SK-N-SH (cell line): ENCODE results near the gene MELTF. TPM values are rescaled to one million over a fixed set of nuclear protein-coding genes. Genes with fewer than 3 reads are reported as not detected.

Source experiments
- CTCF ChIA-PET: fragments of 300-600, 350-600 bp; formaldehyde crosslinking; extraction: SDS; loops from one replicate; lab custom pipeline; 2021; lab: Yijun Ruan, JAX
- POLR2A ChIA-PET: fragments of 350-600 bp; sonication (Branson Sonifier 250); formaldehyde crosslinking; extraction: SDS; loops from one replicate; lab custom pipeline; 2020; ENCODE audit warnings: antibody characterized with exemption, inconsistent platforms; lab: Yijun Ruan, JAX
- DNase-seq: peaks from one replicate; pipeline ENCODE4 v3.0.0; 2012
- H2AFZ ChIP-seq: fragments of 200-600 bp; sonication (generic); 2 replicates; pipeline ENCODE4 v1.8.1; 2016; ENCODE audit warnings: antibody characterized with exemption, mild to moderate bottlenecking, low read depth
- H3F3A ChIP-seq: fragments of 200-600 bp; sonication (generic); replicated peaks from 2 replicates; pipeline ENCODE3; 2016; ENCODE audit warnings: antibody characterized with exemption, mild to moderate bottlenecking; ENCODE audit not compliant: insufficient read depth
- H3K27ac ChIP-seq, 2 experiments: fragments of 200-500 bp in 1 of 2; fragments of 200-600 bp in 1 of 2; sonication (Bioruptor generic) in 1 of 2; sonication (generic), shearing (Covaris generic) in 1 of 2; 2 replicates each; pipeline versions ENCODE4 v1.5.1 to v1.6.1; 2014 to 2016; ENCODE audit warnings: low read depth in 2 of 2, inconsistent platforms in 1 of 2, low read length in 1 of 2, mild to moderate bottlenecking in 1 of 2, mixed read lengths in 1 of 2
- H3K27me3 ChIP-seq: fragments of 200-600 bp; sonication (generic), shearing (Covaris generic); 2 replicates; pipeline ENCODE4 v1.6.1; 2016; ENCODE audit warnings: mixed run types; ENCODE audit not compliant: insufficient read depth
- H3K36me3 ChIP-seq, 2 experiments: fragments of 200-500 bp in 1 of 2; fragments of 200-600 bp in 1 of 2; sonication (Bioruptor generic) in 1 of 2; sonication (generic) in 1 of 2; replicated peaks in 1 of 2; 2 replicates each; pipeline versions ENCODE3 to v1.5.1; 2014 to 2016; ENCODE audit warnings: low read length in 1 of 2, mild to moderate bottlenecking in 1 of 2; ENCODE audit not compliant: insufficient read depth in 2 of 2, control insufficient read depth in 1 of 2
- H3K4me1 ChIP-seq, 2 experiments: fragments of 200-500 bp in 1 of 2; fragments of 200-600 bp in 1 of 2; sonication (Bioruptor generic) in 1 of 2; sonication (generic), shearing (Covaris generic) in 1 of 2; 2 replicates each; pipeline versions ENCODE4 v1.5.1 to v1.6.1; 2014 to 2016; ENCODE audit warnings: low read depth in 1 of 2, low read length in 1 of 2, mixed run types in 1 of 2; ENCODE audit not compliant: insufficient read depth in 2 of 2, control insufficient read depth in 1 of 2
- H3K4me2 ChIP-seq: fragments of 200-600 bp; sonication (generic), shearing (Covaris generic); 2 replicates; pipeline ENCODE4 v1.6.1; 2017; ENCODE audit warnings: mixed run types
- H3K4me3 ChIP-seq, 2 experiments: fragments of 200-500 bp in 1 of 2; fragments of 200-600 bp in 1 of 2; sonication (Bioruptor generic) in 1 of 2; sonication (generic), shearing (Covaris generic) in 1 of 2; 2 replicates each; pipeline versions ENCODE4 v1.5.1 to v1.8.1; 2014 to 2016; ENCODE audit warnings: low read depth in 2 of 2, inconsistent platforms in 1 of 2, low read length in 1 of 2, mild to moderate bottlenecking in 1 of 2, mixed read lengths in 1 of 2, moderate library complexity in 1 of 2
- H3K79me2 ChIP-seq: fragments of 200-600 bp; sonication (generic); 2 replicates; pipeline ENCODE4 v1.8.1; 2017; ENCODE audit warnings: mild to moderate bottlenecking; ENCODE audit not compliant: insufficient read depth
- H3K9ac ChIP-seq: fragments of 200-600 bp; sonication (generic); 2 replicates; pipeline ENCODE4 v1.6.1; 2017; ENCODE audit warnings: mixed run types
- H3K9me2 ChIP-seq: fragments of 200-600 bp; sonication (generic); 2 replicates; pipeline ENCODE4 v1.6.1; 2017; ENCODE audit warnings: mixed run types
- H3K9me3 ChIP-seq: fragments of 200-600 bp; sonication (generic); 2 replicates; pipeline ENCODE4 v1.6.1; 2017; ENCODE audit warnings: mixed run types, mild to moderate bottlenecking, moderate library complexity
- H4K20me1 ChIP-seq: fragments of 200-600 bp; sonication (generic); 2 replicates; pipeline ENCODE4 v1.6.1; 2017; ENCODE audit warnings: mild to moderate bottlenecking, mixed run types; ENCODE audit not compliant: insufficient read depth
- EZH2phosphoT487 ChIP-seq: fragments of 200-600 bp; sonication (generic); IDR thresholded peaks from 2 replicates; pipeline ENCODE4 v1.6.1; 2017; ENCODE audit warnings: low read depth, mixed run types, mild to moderate bottlenecking, antibody characterized with exemption, moderate library complexity, borderline replicate concordance
- FOSL2 ChIP-seq: IDR thresholded peaks from 2 replicates; pipeline ENCODE4 v1.4.0; 2012; ENCODE audit warnings: low read depth, mild to moderate bottlenecking, moderate library complexity, borderline replicate concordance
- FOXM1 ChIP-seq: IDR thresholded peaks from 2 replicates; pipeline ENCODE4 v1.4.0; 2012; ENCODE audit warnings: low read depth, mild to moderate bottlenecking
- GATA2 ChIP-seq: sonication (generic); formaldehyde crosslinking; IDR thresholded peaks from 2 replicates; pipeline ENCODE4 v1.5.0; 2020; ENCODE audit warnings: mild to moderate bottlenecking, missing genetic modification reagents
- JUND ChIP-seq: IDR thresholded peaks from 2 replicates; pipeline ENCODE4 v1.4.0; 2012
- NFIC ChIP-seq: IDR thresholded peaks from 2 replicates; pipeline ENCODE4 v1.4.0; 2012; ENCODE audit warnings: borderline replicate concordance
- POLR2AphosphoS5 ChIP-seq: IDR thresholded peaks from 2 replicates; pipeline ENCODE4 v1.6.1; 2012; ENCODE audit warnings: low read depth, low read length
- TCF12 ChIP-seq: IDR thresholded peaks from 2 replicates; pipeline ENCODE4 v1.4.0; 2012
- TEAD4 ChIP-seq: IDR thresholded peaks from 2 replicates; pipeline ENCODE4 v1.4.0; 2012; ENCODE audit warnings: mild to moderate bottlenecking, borderline replicate concordance; ENCODE audit not compliant: insufficient read depth
- YY1 ChIP-seq: IDR thresholded peaks from 2 replicates; pipeline ENCODE4 v1.4.0; 2012; ENCODE audit warnings: low read depth, mild to moderate bottlenecking
- WGBS: methylation state at CpG from one replicate; pipeline ENCODE4 v1.1.6; 2017; ENCODE audit warnings: low lambda C conversion rate; 5-methylcytosine and 5-hydroxymethylcytosine counted together
- polyA plus RNA-seq, 3 experiments: library from polyadenylated mRNA; depleted of rRNA; stranded (reverse); fragments of >200 nt; gene quantifications; 2 replicates each; pipeline ENCODE4 v1.2.3, GENCODE V29; 2012
- TF ChIP-seq, protein P1 (sequence below): fragments of 150-350 bp; IDR thresholded peaks from 2 replicates; pipeline ENCODE4 v1.6.1; 2016; ENCODE audit warnings: mild to moderate bottlenecking, low read depth, low read length
- TF ChIP-seq, protein P2 (sequence below): IDR thresholded peaks from 2 replicates; pipeline ENCODE4 v1.6.1; 2012; ENCODE audit warnings: mild to moderate bottlenecking, low read depth, low read length, moderate library complexity

MELTF gene
- polyA plus RNA-seq, 1 of the 3 experiments (the other 2 are of a cell fraction): 32.4 TPM

DNA sequence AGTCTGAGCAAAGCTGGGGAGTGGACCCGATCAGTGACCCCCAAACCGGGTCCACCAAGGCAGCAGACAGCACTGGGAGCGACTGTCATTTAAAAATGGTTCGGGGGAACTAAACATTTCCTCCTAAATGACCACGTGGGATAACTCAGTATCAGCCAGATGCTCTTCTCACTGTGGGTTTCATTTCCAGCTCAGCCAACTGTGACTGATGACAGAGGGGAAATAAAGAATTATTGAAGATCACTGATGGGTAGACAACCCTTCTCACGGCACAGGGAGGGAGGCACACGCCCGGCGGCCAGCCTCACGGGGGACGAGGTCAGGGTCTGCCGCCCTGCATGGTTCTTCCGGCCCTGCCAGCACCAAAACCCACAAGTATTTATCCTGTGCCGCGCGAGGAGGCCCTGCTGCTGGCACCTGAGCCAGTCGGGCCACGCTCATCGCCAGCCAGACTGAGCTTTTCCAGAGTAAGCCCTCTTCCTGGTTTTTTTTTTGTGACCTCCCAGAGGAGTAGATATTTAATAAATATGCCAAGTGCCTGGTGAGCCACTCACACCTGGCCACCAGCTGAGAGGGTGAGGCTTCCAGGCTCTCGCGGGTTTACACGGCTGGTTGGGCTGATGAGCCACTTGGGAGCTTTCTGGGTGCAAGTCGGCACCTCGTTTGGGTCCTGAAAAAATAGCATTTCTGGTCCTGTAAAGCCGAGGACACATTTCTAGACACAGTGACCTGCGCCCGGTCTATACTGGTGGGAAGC lies 6.2 kb downstream of the MELTF start:
- ChIA-PET POLR2A (no interaction called here), CTCF (interaction anchor here (0.6 to 3.5 kb wide), 5 partner anchors 7 to 164 kb away, joined by 3 to 13 read pairs (median 4); no protein-coding TSS in a partner anchor)
- H3K27me3 ChIP-seq: no peaks in the 10 kb centered on the region

DNA sequence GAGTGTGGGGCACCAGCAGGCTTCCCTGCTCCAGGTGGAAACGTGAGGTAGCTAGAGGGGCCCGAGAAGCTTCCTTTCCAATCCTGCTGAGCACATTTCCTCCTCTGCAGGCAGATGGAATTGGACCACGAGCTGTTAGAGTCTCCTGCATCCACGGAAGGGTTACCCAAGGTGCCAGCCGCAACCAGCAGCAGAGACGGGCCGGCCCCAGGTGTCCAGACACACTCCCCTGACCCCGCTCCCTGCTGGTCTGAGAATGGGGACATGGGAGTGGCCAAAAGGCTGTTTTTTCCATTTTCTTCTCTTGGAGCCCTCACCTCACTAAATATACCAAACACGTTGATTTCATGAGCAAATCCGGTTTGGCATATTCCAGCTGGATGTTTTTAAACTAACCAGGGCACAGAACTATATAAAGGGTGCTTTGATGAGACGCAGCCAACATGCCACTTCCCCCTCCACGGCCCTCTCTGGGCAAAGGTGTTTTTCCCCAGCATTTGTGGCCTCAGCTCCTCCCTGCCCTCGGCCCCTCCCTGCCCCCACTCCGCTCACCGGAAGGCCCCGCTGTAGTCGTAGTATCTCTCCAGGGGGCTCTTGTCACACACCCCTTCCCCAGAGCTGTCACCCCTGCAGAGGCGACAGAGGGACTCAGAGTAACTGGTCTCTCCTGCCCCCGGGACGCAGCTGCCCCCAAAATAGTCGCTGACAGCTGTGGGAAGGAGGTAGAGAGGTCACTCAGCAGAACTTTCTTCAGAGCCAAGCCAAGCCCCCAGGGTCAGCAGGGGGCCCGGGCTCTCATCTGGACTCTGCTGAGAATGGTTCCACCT lies 7.0 kb downstream of the MELTF start:
- Histone ChIP-seq H3K36me3 (no peaks in the 10 kb centered on the region), H3K9ac (no peak overlapping the region), H4K20me1 (no peaks in the 10 kb centered on the region), H3K4me3 (no peak overlapping the region), H3K27ac (no peak overlapping the region), H2AFZ (no peak overlapping the region), H3K4me1 (peaks cover 0 to 11% of the 10 kb centered on the region in 2 experiments; a peak in 1 of 4 replicates), H3F3A (peaks cover 2% of the 10 kb centered on the region), H3K9me2 (no peaks in the 10 kb centered on the region), H3K27me3 (no peaks in the 10 kb centered on the region), H3K4me2 (no peak overlapping the region), H3K9me3 (no peaks in the 10 kb centered on the region), H3K79me2 (no peaks in the 10 kb centered on the region)
- ChIA-PET POLR2A (no interaction called here), CTCF (interaction anchor here (0.9 to 11.0 kb wide), 3 partner anchors 6 to 165 kb away, joined by 3 to 81 read pairs (median 13); partner anchors contain the start of gene MELTF)
- 85% methylated on average over 19 of the region's 22 CpGs for WGBS
- TF ChIP-seq GATA2 (CRISPR knock-in tag) (no peak), JUND (no peak), TCF12 (no peak), NFIC (no peak)
- TF ChIP-seq, protein P1, sequence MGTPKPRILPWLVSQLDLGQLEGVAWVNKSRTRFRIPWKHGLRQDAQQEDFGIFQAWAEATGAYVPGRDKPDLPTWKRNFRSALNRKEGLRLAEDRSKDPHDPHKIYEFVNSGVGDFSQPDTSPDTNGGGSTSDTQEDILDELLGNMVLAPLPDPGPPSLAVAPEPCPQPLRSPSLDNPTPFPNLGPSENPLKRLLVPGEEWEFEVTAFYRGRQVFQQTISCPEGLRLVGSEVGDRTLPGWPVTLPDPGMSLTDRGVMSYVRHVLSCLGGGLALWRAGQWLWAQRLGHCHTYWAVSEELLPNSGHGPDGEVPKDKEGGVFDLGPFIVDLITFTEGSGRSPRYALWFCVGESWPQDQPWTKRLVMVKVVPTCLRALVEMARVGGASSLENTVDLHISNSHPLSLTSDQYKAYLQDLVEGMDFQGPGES: no peak
- DNase-seq: peak; percentile 27

More for the DNA sequence above, 6.2 kb downstream of the MELTF start:
- no peaks in the 10 kb centered on the region for H3K79me2 ChIP-seq
- H4K20me1 ChIP-seq: no peaks in the 10 kb centered on the region
- no peaks in the 10 kb centered on the region for H3K9me3 ChIP-seq
- no peak for TF ChIP-seq YY1
- TF ChIP-seq, protein P2, sequence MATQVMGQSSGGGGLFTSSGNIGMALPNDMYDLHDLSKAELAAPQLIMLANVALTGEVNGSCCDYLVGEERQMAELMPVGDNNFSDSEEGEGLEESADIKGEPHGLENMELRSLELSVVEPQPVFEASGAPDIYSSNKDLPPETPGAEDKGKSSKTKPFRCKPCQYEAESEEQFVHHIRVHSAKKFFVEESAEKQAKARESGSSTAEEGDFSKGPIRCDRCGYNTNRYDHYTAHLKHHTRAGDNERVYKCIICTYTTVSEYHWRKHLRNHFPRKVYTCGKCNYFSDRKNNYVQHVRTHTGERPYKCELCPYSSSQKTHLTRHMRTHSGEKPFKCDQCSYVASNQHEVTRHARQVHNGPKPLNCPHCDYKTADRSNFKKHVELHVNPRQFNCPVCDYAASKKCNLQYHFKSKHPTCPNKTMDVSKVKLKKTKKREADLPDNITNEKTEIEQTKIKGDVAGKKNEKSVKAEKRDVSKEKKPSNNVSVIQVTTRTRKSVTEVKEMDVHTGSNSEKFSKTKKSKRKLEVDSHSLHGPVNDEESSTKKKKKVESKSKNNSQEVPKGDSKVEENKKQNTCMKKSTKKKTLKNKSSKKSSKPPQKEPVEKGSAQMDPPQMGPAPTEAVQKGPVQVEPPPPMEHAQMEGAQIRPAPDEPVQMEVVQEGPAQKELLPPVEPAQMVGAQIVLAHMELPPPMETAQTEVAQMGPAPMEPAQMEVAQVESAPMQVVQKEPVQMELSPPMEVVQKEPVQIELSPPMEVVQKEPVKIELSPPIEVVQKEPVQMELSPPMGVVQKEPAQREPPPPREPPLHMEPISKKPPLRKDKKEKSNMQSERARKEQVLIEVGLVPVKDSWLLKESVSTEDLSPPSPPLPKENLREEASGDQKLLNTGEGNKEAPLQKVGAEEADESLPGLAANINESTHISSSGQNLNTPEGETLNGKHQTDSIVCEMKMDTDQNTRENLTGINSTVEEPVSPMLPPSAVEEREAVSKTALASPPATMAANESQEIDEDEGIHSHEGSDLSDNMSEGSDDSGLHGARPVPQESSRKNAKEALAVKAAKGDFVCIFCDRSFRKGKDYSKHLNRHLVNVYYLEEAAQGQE: no peak
- TF ChIP-seq POLR2AphosphoS5: no peak
- no peak for TF ChIP-seq EZH2phosphoT487
- no peak for TF ChIP-seq FOSL2
- TF ChIP-seq FOXM1: no peak
- TF ChIP-seq TEAD4: no peak
- no peak overlapping the region for H2AFZ ChIP-seq
- no peak overlapping the region for H3K4me3 ChIP-seq
- no peaks in the 10 kb centered on the region for H3K9me2 ChIP-seq
- H3F3A ChIP-seq: peaks cover 2% of the 10 kb centered on the region
- no peaks in the 10 kb centered on the region for H3K36me3 ChIP-seq
- no peak overlapping the region for H3K9ac ChIP-seq
- WGBS: 88% methylated on average over 23 of the region's 27 CpGs
- H3K4me1 ChIP-seq: peaks cover 0 to 15% of the 10 kb centered on the region in 2 experiments; a peak in 1 of 4 replicates
- no peak overlapping the region for H3K27ac ChIP-seq
- no peak overlapping the region for H3K4me2 ChIP-seq
- peak; percentile 51 for DNase-seq
